ENCODE data around the gene HNRNPA1.
"Not testable (repeated sequence)": the region's sequence is repeated elsewhere in the genome, so short reads cannot be mapped to it uniquely, and the experiment has no call there.

DNA sequence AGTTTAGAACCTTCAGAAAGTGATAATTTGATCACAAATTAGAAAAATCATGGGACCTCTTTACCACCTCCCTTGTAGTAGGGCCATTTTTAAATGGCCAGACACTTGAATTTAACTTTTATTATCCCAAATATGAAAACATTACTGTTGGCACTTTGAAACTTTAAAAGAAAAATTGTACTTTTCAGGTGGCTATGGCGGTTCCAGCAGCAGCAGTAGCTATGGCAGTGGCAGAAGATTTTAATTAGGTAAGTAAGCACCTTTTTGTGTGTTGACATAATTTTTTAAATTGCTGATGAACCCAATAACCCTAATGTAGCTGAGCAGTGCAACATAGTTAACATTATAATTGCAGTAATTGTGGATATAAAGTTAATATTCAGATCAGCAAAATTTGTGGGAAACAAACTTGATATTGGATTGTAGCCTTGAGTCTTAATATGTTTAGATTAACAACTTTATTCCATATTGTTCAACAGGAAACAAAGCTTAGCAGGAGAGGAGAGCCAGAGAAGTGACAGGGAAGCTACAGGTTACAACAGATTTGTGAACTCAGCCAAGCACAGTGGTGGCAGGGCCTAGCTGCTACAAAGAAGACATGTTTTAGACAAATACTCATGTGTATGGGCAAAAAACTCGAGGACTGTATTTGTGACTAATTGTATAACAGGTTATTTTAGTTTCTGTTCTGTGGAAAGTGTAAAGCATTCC, 3.7 kb downstream of the HNRNPA1 start:
- TF ChIP-seq, protein P1, sequence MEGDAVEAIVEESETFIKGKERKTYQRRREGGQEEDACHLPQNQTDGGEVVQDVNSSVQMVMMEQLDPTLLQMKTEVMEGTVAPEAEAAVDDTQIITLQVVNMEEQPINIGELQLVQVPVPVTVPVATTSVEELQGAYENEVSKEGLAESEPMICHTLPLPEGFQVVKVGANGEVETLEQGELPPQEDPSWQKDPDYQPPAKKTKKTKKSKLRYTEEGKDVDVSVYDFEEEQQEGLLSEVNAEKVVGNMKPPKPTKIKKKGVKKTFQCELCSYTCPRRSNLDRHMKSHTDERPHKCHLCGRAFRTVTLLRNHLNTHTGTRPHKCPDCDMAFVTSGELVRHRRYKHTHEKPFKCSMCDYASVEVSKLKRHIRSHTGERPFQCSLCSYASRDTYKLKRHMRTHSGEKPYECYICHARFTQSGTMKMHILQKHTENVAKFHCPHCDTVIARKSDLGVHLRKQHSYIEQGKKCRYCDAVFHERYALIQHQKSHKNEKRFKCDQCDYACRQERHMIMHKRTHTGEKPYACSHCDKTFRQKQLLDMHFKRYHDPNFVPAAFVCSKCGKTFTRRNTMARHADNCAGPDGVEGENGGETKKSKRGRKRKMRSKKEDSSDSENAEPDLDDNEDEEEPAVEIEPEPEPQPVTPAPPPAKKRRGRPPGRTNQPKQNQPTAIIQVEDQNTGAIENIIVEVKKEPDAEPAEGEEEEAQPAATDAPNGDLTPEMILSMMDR (conservative IDR thresholded peaks at IDR 0.05 in 1 of 2, IDR thresholded peaks at IDR 0.05 in 1 of 2; ENCODE audit: low read depth in 1 of 2, low read length in 2 of 2): not testable (repeated sequence)
- not testable (repeated sequence) for TF ChIP-seq EZH2 (IDR thresholded peaks at IDR 0.05; ENCODE audit: low read length, missing control alignments)
